GM19351 (cell line): ENCODE measurements around the gene UBE2I.

ENCODE experiments used
- ATAC-seq: cut with Tn5 transposase; IDR thresholded peaks from one replicate; pipeline ENCODE4 v1.9.1; 2021; ENCODE audit warnings: mild to moderate bottlenecking, moderate library complexity; ENCODE audit not compliant: unreplicated experiment

The UBE2I gene

DNA sequence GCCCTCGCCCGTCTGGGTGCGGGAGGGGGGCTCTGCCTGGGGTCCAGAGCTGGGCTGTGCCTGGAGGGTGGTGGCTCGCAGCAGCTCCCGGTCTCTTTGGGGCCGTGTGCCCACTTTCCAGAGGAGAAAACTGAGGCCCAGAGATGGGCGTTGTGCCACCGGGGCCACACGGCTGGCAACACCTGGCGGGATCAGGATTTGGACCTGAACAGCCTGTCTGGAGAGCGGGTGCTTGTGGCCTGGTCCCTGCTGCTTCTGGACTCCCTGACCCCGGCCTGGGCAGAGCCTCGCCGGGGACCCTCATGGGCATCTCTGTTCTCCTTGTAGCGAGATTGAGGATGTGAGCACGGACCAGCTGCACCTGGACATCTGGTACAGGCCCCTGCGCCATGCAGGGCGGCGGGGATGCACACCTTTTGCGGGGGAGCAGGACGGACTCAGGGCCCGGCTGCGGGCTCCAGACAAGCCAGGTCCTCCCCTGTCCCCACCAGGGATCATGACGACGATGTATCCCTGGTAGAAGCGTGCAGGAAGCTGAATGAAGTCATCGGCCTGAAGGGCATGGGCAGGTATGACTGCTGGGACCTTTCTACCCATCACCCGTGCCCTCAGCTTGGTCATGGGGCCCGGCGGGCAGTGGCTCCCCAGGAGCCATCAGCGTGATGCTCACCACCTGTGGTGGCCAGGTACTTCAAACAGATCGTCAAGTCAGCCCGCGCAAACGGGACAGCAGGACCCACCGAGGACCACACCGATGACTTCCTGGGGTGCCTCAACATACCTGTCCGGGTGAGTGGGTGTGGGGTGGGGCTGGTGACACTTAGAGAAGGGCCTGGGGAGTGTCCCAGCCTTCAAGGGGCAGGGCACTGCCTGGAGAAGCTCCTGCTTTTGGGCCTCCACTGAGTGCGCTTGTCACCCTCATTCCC is 32.3 kb downstream of the UBE2I start:
- no peak for ATAC-seq

DNA sequence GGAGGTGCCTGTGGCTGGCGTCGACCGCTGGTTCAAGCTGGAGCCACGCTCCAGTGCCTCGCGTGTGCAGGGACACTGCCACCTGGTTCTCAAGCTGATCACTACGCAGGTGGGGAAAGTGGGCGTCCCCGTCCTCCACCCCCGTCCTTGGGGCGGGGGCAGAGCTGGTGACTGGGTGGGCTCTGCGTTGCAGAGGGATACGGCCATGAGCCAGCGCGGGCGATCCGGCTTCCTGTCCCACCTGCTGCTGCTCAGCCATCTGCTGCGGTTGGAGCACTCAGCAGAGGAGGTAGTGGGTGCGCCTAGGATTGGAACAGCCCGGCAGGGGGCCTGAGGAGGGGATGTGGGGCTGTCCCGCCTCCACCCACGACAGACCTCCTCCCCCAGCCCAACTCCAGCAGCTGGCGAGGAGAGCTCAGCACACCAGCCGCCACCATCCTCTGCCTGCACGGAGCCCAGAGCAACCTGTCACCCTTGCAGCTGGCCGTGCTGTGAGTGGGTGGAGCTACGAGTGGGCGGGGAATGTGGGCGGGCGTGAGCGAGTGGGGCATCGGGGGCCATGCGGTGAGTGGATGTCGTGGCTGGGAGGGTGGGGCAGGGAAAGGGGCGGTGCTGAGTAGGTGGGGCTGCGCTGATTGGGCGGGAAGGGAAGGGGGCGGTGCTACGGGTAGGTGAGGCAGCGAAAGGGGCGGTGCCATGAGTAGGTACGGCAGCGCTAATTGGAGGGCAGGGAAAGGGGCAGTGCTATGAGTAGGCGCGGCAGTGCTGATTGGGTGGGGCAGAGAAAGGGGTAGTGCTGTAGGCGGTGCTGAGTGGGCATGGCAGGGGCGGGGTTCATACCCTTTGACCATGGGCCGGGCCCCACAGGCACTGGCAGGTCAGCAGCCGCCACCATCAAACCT is 33.3 kb downstream of the UBE2I start:
- ATAC-seq = peak; percentile 90

- ATAC-seq = no peak
Observed at GRCh38 chr16:1343428-1344242, 34.2 kb downstream of the UBE2I start.

DNA sequence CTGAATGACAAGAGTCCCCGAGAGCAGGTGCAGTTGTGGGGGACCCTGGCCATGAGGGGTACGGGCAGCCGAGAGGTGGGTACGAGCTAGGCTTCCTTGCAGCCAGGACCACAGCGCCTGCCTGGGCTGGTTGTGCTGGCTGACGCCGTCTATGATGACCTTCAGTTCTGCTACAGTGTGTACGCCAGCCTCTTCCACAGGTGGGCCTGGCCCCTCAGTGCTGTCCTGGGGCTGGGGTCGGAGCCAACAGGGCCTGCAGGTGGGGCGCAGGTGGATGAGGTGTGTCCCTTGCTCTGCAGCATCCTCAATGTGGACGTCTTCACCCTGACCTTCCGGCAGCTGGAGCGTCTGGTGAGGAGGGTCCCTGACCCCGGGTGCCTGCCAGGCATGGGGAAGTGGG is 35.1 kb downstream of the UBE2I start:
- ATAC-seq = no peak

GRCh38 chr16:1345087-1345486 is 35.7 kb downstream of the UBE2I start:
- no peak for ATAC-seq

DNA sequence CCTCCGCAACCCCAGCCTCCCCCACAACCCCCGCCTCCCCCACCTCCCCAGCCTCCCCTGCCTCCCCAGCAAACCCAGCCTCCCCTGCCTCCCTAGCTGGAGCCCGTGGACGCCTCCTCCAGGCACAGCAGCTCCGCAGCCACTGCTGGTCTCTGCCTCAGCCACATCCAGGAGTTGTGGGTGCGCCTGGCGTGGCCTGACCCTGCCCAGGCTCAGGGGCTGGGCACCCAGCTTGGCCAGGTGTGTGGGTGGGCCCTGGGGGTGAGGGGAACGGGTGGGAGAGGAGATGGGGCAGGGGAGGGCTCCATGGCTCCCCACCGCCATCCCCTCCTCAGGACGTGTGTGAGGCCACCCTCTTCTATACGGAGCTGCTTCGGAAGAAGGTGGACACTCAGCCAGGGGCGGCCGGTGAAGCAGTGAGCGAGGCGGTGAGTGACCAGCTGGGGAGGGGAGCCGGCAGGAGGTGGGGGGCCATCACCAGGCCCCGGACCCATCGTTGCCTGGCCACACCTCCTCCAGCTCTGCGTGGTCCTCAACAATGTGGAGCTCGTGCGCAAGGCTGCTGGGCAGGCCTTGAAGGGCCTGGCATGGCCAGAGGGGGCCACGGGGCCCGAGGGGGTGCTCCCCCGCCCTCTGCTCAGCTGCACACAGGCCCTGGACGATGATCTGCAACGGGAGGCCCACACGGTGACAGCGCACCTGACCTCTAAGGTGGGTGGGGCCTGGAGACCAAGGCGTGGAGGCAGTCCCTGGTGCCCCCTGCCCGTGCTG is 36.4 kb downstream of the UBE2I start:
- no peak for ATAC-seq

GRCh38 chr16:1346422-1347285 is 37.2 kb downstream of the UBE2I start:
- ATAC-seq = no peak

DNA sequence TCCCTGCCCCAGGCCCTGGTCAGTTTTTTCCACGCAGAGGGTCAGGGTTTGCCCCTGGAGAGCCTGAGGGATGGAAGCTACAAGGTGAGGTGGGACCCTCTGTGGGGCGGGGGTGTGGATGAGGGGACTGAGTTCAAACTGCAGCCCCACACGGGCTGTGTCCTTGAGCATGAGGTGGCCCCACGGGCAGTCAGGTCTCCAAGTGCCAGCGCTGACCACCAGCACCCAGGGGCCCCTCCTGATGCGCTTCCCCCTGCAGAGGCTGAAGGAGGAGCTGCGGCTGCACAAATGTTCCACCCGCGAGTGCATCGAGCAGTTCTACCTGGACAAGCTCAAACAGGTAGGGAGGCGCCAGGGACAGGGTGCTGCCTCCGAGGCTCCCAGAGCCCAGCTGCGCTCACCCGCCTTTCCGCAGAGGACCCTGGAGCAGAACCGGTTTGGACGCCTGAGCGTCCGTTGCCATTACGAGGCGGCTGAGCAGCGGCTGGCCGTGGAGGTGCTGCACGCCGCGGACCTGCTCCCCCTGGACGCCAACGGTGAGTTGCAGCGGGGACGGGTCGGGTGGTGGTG is 37.9 kb downstream of the UBE2I start:
- no peak for ATAC-seq

DNA sequence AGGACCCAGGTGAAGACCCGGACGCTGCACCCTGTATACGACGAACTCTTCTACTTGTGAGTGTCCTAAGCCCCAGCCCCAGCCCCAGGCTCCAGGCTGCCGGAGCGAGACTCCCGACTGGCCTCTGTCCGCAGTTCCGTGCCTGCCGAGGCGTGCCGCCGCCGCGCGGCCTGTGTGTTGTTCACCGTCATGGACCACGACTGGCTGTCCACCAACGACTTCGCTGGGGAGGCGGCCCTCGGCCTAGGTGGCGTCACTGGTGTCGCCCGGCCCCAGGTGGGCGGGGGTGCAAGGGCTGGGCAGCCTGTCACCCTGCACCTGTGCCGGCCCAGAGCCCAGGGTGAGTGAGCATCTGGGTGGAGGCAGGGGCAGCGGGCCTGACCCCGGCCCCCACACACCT is 38.5 kb downstream of the UBE2I start:
- no peak for ATAC-seq

- ATAC-seq = no peak
Observed at GRCh38 chr16:1348441-1348840, 39.0 kb downstream of the UBE2I start.

DNA sequence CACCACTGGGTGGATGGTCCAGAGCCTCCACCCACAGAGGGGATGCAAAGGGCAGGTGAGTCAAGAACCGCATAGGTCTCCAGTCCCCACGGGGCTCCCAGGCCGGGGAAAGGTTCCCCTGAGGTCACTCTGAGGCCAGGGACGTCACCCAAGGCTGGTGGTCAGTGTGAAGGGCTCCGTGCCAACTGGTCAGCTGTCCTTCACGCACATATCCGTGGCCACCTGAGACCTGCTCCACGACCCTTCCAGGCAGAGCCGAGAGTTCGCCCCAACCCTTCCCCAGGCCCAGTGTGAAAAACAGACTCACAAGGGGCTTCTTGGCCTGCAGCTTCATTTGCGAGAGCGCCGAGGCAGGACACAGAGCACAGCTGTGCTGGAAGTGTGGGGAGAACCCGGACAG is 39.5 kb downstream of the UBE2I start:
- no peak for ATAC-seq

DNA sequence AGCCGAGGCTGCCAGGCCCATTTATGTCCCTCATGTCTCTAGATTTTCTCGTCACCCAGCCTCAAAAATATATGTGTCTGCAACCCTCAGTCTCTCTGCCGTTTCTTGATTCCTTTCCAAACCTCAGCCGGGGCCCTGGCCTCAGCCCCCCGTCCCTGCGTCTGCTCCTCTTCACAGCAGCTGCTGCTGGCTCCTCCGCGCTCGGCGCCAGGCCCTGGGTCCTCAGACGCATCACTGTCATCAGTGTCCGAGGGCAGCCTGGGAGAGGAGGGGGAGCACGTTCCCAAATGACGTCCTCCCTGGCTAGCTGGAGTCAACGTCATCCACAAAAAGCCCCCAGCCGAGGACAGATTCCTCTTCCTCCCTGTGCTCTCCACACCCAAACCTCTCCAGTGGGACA is 39.9 kb downstream of the UBE2I start:
- no peak for ATAC-seq

- ATAC-seq = no peak
Observed at GRCh38 chr16:1349951-1350350, 40.5 kb downstream of the UBE2I start.

DNA sequence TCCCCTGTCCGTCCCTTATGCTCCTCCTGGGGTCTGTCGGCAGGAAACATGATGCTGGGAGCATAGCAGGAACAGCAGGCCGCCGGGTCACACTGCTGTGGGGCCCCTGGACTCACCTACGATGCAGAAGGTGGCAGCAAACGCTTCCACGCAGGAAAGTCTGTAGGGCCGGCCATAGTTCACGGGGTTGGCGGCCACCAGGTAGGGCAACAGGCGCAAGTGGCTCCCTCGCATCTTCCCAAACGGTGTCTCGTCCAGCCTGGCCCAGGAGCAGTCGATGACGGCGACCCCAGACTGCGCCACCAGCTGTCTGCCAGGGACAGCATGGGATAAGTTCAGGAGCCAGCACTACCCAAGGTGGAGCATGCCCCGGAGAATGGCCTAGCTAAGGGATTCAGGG is 41.3 kb downstream of the UBE2I start:
- no peak for ATAC-seq

DNA sequence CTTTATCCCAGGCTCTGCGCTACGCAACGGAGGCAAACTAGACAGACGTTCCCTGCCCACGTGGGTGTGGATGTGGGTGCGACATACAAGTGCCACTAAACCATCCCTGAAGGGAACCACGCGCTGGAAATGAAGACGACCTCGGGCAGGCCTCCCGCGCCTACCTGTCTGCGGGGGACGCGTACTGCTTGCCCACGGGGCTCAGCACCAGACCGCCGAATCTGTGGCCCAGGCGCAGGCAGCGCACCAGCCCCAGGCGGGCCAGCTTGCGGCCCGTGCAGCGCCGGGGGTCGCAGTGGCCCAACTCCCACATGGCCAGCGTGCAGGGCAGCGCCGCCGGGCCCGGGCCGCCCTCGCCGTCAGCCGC is 41.8 kb downstream of the UBE2I start:
- peak; percentile 15 for ATAC-seq

GRCh38 chr16:1351582-1352362 is 42.3 kb downstream of the UBE2I start, which contains the start of the genes GNPTG and TSR3:
Gene GNPTG, plus strand, starts transcription at chr16:1351931. Its CDS starts 35 bp downstream, at chr16:1351966.
Gene TSR3, minus strand, starts transcription at chr16:1351878. Its CDS starts 74 bp downstream, at chr16:1351804.
- ATAC-seq = peak; percentile 84

GRCh38 chr16:1354815-1355540 is 45.5 kb downstream of the UBE2I start:
- no peak for ATAC-seq
